Stimulated activated naive B cell treated with anti-CD40 and anti-IgM and Interleukin-4, amounts not matched to agents 10 μg/mL and 1 μg/mL and 100 μg/mL, for 72 hours (primary cell): Measurements from ENCODE around the gene SOD1.
"Not testable (repeated sequence)": the region's sequence is repeated elsewhere in the genome, so short reads cannot be mapped to it uniquely, and the experiment has no call there.

Experiments used
- ATAC-seq, 2 donors: fragments of 150-1000 bp; cut with Tn5 transposase; replicated peaks; 2 replicates each; pipeline ENCODE4 v1.10.0; 2021; ENCODE audit warnings: moderate library complexity in 1 of 2
- DNase-seq: peaks from one replicate; pipeline ENCODE4 v3.0.0; 2021
- H3K27ac Mint-ChIP-seq: one replicate; pipeline ENCODE4 v1.8.0; 2022; ENCODE audit warnings: mild to moderate bottlenecking, mixed read lengths
- H3K27me3 Mint-ChIP-seq, 2 donors: one replicate each; pipeline ENCODE4 v1.8.0; 2022; ENCODE audit warnings: mixed read lengths in 2 of 2
- H3K36me3 Mint-ChIP-seq, 2 donors: one replicate each; pipeline ENCODE4 v1.8.0; 2022; ENCODE audit warnings: mixed read lengths in 2 of 2, mild to moderate bottlenecking in 1 of 2
- H3K4me1 Mint-ChIP-seq, 2 donors: one replicate each; pipeline ENCODE4 v1.8.0; 2022; ENCODE audit warnings: mixed read lengths in 2 of 2, mild to moderate bottlenecking in 1 of 2
- H3K4me3 Mint-ChIP-seq, 2 donors: one replicate each; pipeline ENCODE4 v1.8.0; 2022; ENCODE audit warnings: mild to moderate bottlenecking in 2 of 2, mixed read lengths in 2 of 2, moderate library complexity in 1 of 2
- H3K9me3 Mint-ChIP-seq, 2 donors: one replicate each; pipeline ENCODE4 v1.8.0; 2022; ENCODE audit warnings: mixed read lengths in 2 of 2, mild to moderate bottlenecking in 1 of 2

The SOD1 gene

GRCh38 chr21:31636874-31637273, 22.6 kb upstream of the SOD1 start:
- Mint-ChIP-seq H3K36me3 (peaks cover 0 to 7% of the 10 kb centered on the region in 2 donors), H3K4me3 (no peak overlapping the region), H3K27me3 (peaks cover 8 to 9% of the 10 kb centered on the region in 2 donors), H3K9me3 (peaks cover 4 to 10% of the 10 kb centered on the region in 2 donors), H3K4me1 (no peaks in the 10 kb centered on the region), H3K27ac (no peak overlapping the region)
- no peak for ATAC-seq
- no peak for DNase-seq

- no peak overlapping the region for H3K27ac Mint-ChIP-seq
- DNase-seq (no peak), ATAC-seq (no peak)
- H3K9me3 Mint-ChIP-seq, result peaks cover 1 to 7% of the 10 kb centered on the region in 2 donors
- H3K4me3 Mint-ChIP-seq, result no peak overlapping the region
- H3K36me3 Mint-ChIP-seq, result peaks cover 0 to 7% of the 10 kb centered on the region in 2 donors
- H3K4me1 Mint-ChIP-seq, result no peaks in the 10 kb centered on the region
- peaks cover 8 to 9% of the 10 kb centered on the region in 2 donors for H3K27me3 Mint-ChIP-seq
Measured at GRCh38 chr21:31641416-31641922, 18.0 kb upstream of the SOD1 start.

GRCh38 chr21:31644643-31645042, 14.8 kb upstream of the SOD1 start:
- Mint-ChIP-seq H3K27ac (no peak overlapping the region), H3K9me3 (peaks cover 0 to 4% of the 10 kb centered on the region in 2 donors), H3K4me1 (peaks cover 0 to 5% of the 10 kb centered on the region in 2 donors), H3K4me3 (no peak overlapping the region), H3K27me3 (peaks cover 6 to 9% of the 10 kb centered on the region in 2 donors), H3K36me3 (peaks cover 0 to 3% of the 10 kb centered on the region in 2 donors)
- ATAC-seq (no peak), DNase-seq (no peak)

GRCh38 chr21:31647650-31648049, 11.8 kb upstream of the SOD1 start:
- Mint-ChIP-seq H3K36me3 (no peaks in the 10 kb centered on the region), H3K9me3 (peaks cover 0 to 5% of the 10 kb centered on the region in 2 donors), H3K27ac (no peak overlapping the region), H3K27me3 (no peaks in the 10 kb centered on the region), H3K4me3 (no peak overlapping the region), H3K4me1 (peaks cover 0 to 5% of the 10 kb centered on the region in 2 donors)
- ATAC-seq, result no peak
- DNase-seq, result no peak

- peaks cover 0 to 5% of the 10 kb centered on the region in 2 donors for H3K27me3 Mint-ChIP-seq
- H3K4me1 Mint-ChIP-seq, result peaks cover 9 to 17% of the 10 kb centered on the region in 2 donors
Measured at GRCh38 chr21:31650930-31651329, 8.6 kb upstream of the SOD1 start.

GRCh38 chr21:31651491-31651890, 8.0 kb upstream of the SOD1 start:
- H3K4me1 Mint-ChIP-seq, result peaks cover 9 to 21% of the 10 kb centered on the region in 2 donors
- ATAC-seq, H3K36me3 Mint-ChIP-seq, H3K27ac Mint-ChIP-seq, H3K27me3 Mint-ChIP-seq, DNase-seq, H3K4me3 Mint-ChIP-seq, H3K9me3 Mint-ChIP-seq: not testable (repeated sequence)

More at GRCh38 chr21:31650930-31651329, 8.6 kb upstream of the SOD1 start:
- Mint-ChIP-seq H3K27ac (no peak overlapping the region), H3K4me3 (no peak overlapping the region), H3K9me3 (peaks cover 0 to 5% of the 10 kb centered on the region in 2 donors), H3K36me3 (no peaks in the 10 kb centered on the region)
- ATAC-seq (no peak), DNase-seq (no peak)

- DNase-seq (no peak), ATAC-seq (no peak)
- Mint-ChIP-seq H3K9me3 (peaks cover 0 to 5% of the 10 kb centered on the region in 2 donors), H3K4me3 (peak overlapping the region in 1 of 2 donors; percentile 77), H3K27ac (no peak overlapping the region), H3K36me3 (no peaks in the 10 kb centered on the region), H3K27me3 (peaks cover 0 to 5% of the 10 kb centered on the region in 2 donors), H3K4me1 (peaks cover 13 to 26% of the 10 kb centered on the region in 2 donors)
Measured at GRCh38 chr21:31654340-31654739, 5.2 kb upstream of the SOD1 start.

GRCh38 chr21:31654821-31655580, 4.5 kb upstream of the SOD1 start:
- peak overlapping the region; percentile 72 for H3K27ac Mint-ChIP-seq
- H3K27me3 Mint-ChIP-seq, H3K9me3 Mint-ChIP-seq, H3K36me3 Mint-ChIP-seq, DNase-seq, ATAC-seq: not testable (repeated sequence)
- H3K4me1 Mint-ChIP-seq, result peaks cover 15 to 26% of the 10 kb centered on the region in 2 donors
- H3K4me3 Mint-ChIP-seq, result peak overlapping the region; percentile 77 to 81

GRCh38 chr21:31656199-31657095, 3.0 kb upstream of the SOD1 start:
- Mint-ChIP-seq H3K36me3 (peaks cover 2 to 3% of the 10 kb centered on the region in 2 donors), H3K27ac (no peak overlapping the region), H3K9me3 (no peaks in the 10 kb centered on the region), H3K4me1 (peaks cover 16 to 34% of the 10 kb centered on the region in 2 donors), H3K27me3 (peaks cover 0 to 5% of the 10 kb centered on the region in 2 donors), H3K4me3 (no peak overlapping the region)
- ATAC-seq (no peak), DNase-seq (no peak)

GRCh38 chr21:31658053-31658452, 1.4 kb upstream of the SOD1 start:
- no peak overlapping the region for H3K4me3 Mint-ChIP-seq
- ATAC-seq (no peak), DNase-seq (no peak)
- H3K27ac Mint-ChIP-seq, result no peak overlapping the region
- H3K36me3 Mint-ChIP-seq, result peaks cover 5 to 8% of the 10 kb centered on the region in 2 donors
- no peaks in the 10 kb centered on the region for H3K9me3 Mint-ChIP-seq
- peaks cover 16 to 45% of the 10 kb centered on the region in 2 donors for H3K4me1 Mint-ChIP-seq
- peaks cover 0 to 5% of the 10 kb centered on the region in 2 donors for H3K27me3 Mint-ChIP-seq

GRCh38 chr21:31659286-31659535, 282 bp upstream of the SOD1 start:
- ATAC-seq, result peak; percentile 44 to 49
- no peak for DNase-seq

GRCh38 chr21:31660259-31660565, 719 bp downstream of the SOD1 start:
- ATAC-seq, result peak; percentile 2 to 40
- H3K4me1 Mint-ChIP-seq, result peaks cover 13 to 54% of the 10 kb centered on the region in 2 donors
- H3K27ac Mint-ChIP-seq, result peak overlapping the region; percentile 88
- H3K27me3 Mint-ChIP-seq, result peaks cover 0 to 5% of the 10 kb centered on the region in 2 donors
- no peak for DNase-seq
- H3K9me3 Mint-ChIP-seq, result no peaks in the 10 kb centered on the region
- peaks cover 10 to 21% of the 10 kb centered on the region in 2 donors for H3K36me3 Mint-ChIP-seq
- H3K4me3 Mint-ChIP-seq, result peak overlapping the region; percentile 89 to 94

More at GRCh38 chr21:31659286-31659535, 282 bp upstream of the SOD1 start:
- H3K4me3 Mint-ChIP-seq, result peak overlapping the region; percentile 94 to 99
- peaks cover 8 to 14% of the 10 kb centered on the region in 2 donors for H3K36me3 Mint-ChIP-seq
- peaks cover 17 to 52% of the 10 kb centered on the region in 2 donors for H3K4me1 Mint-ChIP-seq
- H3K27me3 Mint-ChIP-seq, result peaks cover 0 to 5% of the 10 kb centered on the region in 2 donors
- H3K27ac Mint-ChIP-seq, result peak overlapping the region; percentile 98
- no peaks in the 10 kb centered on the region for H3K9me3 Mint-ChIP-seq

- peak overlapping the region; percentile 89 to 94 for H3K4me3 Mint-ChIP-seq
- DNase-seq, result no peak
- no peaks in the 10 kb centered on the region for H3K9me3 Mint-ChIP-seq
- peak overlapping the region; percentile 88 for H3K27ac Mint-ChIP-seq
- peaks cover 0 to 3% of the 10 kb centered on the region in 2 donors for H3K27me3 Mint-ChIP-seq
- H3K4me1 Mint-ChIP-seq, result peaks cover 15 to 54% of the 10 kb centered on the region in 2 donors
- no peak for ATAC-seq
- H3K36me3 Mint-ChIP-seq, result peaks cover 14 to 25% of the 10 kb centered on the region in 2 donors
Measured at GRCh38 chr21:31660591-31660990, 1.1 kb downstream of the SOD1 start.

GRCh38 chr21:31663584-31664249, 4.2 kb downstream of the SOD1 start:
- no peaks in the 10 kb centered on the region for H3K27me3 Mint-ChIP-seq
- DNase-seq (no peak), ATAC-seq (no peak)
- H3K27ac Mint-ChIP-seq, result no peak overlapping the region
- H3K36me3 Mint-ChIP-seq, result peaks cover 20 to 48% of the 10 kb centered on the region in 2 donors
- H3K4me1 Mint-ChIP-seq, result peaks cover 18 to 54% of the 10 kb centered on the region in 2 donors
- no peak overlapping the region for H3K4me3 Mint-ChIP-seq
- H3K9me3 Mint-ChIP-seq, result no peaks in the 10 kb centered on the region
